Measurements from ENCODE around the gene SND1. TPM values are rescaled to one million over a fixed set of nuclear protein-coding genes. Genes with fewer than 3 reads are reported as not detected.

SND1 gene
- total and polyA plus RNA-seq, 2 of the 4 experiments (the other 2 are of a cell fraction): 154 to 294 TPM

- Histone ChIP-seq H2AFZ (replicated peaks; ENCODE audit: low read length, poor library complexity) (no peak overlapping the region), H2BK20ac (ENCODE audit: low read depth, low read length) (no peak overlapping the region), H2AK5ac (ENCODE audit: low read depth, low read length) (no peak overlapping the region), H4K5ac (ENCODE audit: low read depth, low read length) (no peak overlapping the region), H2BK15ac (ENCODE audit: low read depth, low read length) (no peak overlapping the region), H2BK120ac (ENCODE audit: low read depth, low read length) (no peak overlapping the region), H4K20me1 (ENCODE audit: insufficient read depth, low read length) (peaks cover 76% of the 10 kb centered on the region), H3K36me3 (ENCODE audit: control insufficient read depth, insufficient read depth, low read length) (no peaks in the 10 kb centered on the region), H3K56ac (ENCODE audit: extremely low read depth, insufficient read depth, low read length) (no peak overlapping the region), H3K9me1 (ENCODE audit: insufficient read depth, low read length) (peaks cover 37% of the 10 kb centered on the region), H3K27ac (ENCODE audit: insufficient read depth, low read length) (no peak overlapping the region), H2BK5ac (ENCODE audit: low read depth, low read length, poor library complexity, severe bottlenecking) (no peak overlapping the region), H3K9me3 (ENCODE audit: control insufficient read depth, insufficient read depth, low read length) (no peaks in the 10 kb centered on the region), H4K8ac (ENCODE audit: low read depth in 2 of 2, low read length in 2 of 2) (no peak overlapping the region), H3K27me3 (ENCODE audit: control insufficient read depth, insufficient read depth, low read length) (no peaks in the 10 kb centered on the region), H3K14ac (replicated peaks; ENCODE audit: low read depth, low read length) (no peak overlapping the region), H3K4me2 (ENCODE audit: low read depth, low read length) (no peak overlapping the region; the same call in 1 of the 2 replicates), H3K4ac (ENCODE audit: low read depth, low read length) (no peak overlapping the region), H3K4me1 (ENCODE audit: control insufficient read depth, insufficient read depth, low read length) (peaks cover 25% of the 10 kb centered on the region), H3K23ac (ENCODE audit: low read depth, low read length) (no peak overlapping the region), H3K9ac (ENCODE audit: low read depth, low read length) (no peak overlapping the region), H3K18ac (ENCODE audit: low read depth, low read length) (no peak overlapping the region), H2AK9ac (replicated peaks; ENCODE audit: low read depth, low read length, poor library complexity) (peak overlapping the region; percentile 44), H4K91ac (ENCODE audit: insufficient read depth, low read depth, low read length) (no peak overlapping the region), H3K4me3 (ENCODE audit: insufficient read depth, low read depth, low read length) (no peak overlapping the region), H3K79me1 (ENCODE audit: low read depth in 1 of 2, low read length in 2 of 2) (peaks cover 61 to 88% of the 10 kb centered on the region in 2 experiments)
- BruUV-seq (replicated peaks): no TSS peak
- in situ Hi-C loops (cut with MboI; ENCODE audit: low sequenced_read_pairs) (no loop called here), dilution Hi-C loops (cut with HindIII; ENCODE audit: low sequenced_read_pairs, unreplicated experiment) (no loop called here), intact Hi-C loops (cut with micrococcal nuclease) (no loop called here)
- no peak for TF ChIP-seq SMC3 (IDR thresholded peaks at IDR 0.05; ENCODE audit: low read depth, low read length)
- no peak for TF ChIP-seq FOS (IDR thresholded peaks at IDR 0.05; ENCODE audit: low read depth, low read length)
- no peak for TF ChIP-seq MXI1 (IDR thresholded peaks at IDR 0.05; ENCODE audit: borderline replicate concordance, low read depth, low read length)
- TF ChIP-seq ELK1 (IDR thresholded peaks at IDR 0.05; ENCODE audit: borderline replicate concordance, low read depth, low read length): no peak
- ATAC-seq (ENCODE audit: low read depth): no peak
- POLR2A ChIA-PET (ENCODE audit: unreplicated experiment): no interaction called here
- no CpG with 5 or more reads among the region's 5 CpGs for WGBS, 2 experiments (ENCODE audit: extremely low coverage in 2 of 2, insufficient read length in 1 of 2)
- DNase-seq: no peak
- CTCF ChIA-PET: interaction anchor here (0.6 to 0.7 kb wide), 5 partner anchors 16 to 420 kb away, joined by 3 to 7 read pairs (median 4); no protein-coding TSS in a partner anchor
Observed at GRCh38 chr7:127901895-127902703, 250.1 kb downstream of the SND1 start.
